GM19023 (cell line): ENCODE data around the gene UROC1.

Experiments
- ATAC-seq: cut with Tn5 transposase; IDR thresholded peaks from one replicate; pipeline ENCODE4 v1.9.1; 2021; ENCODE audit warnings: mild to moderate bottlenecking, moderate library complexity; ENCODE audit not compliant: unreplicated experiment

UROC1 gene

GRCh38 chr3:126517986-126518778 lies 609 bp upstream of the UROC1 start:
- ATAC-seq = no peak

GRCh38 chr3:126516936-126517290 lies 660 bp downstream of the UROC1 start:
- no peak for ATAC-seq

GRCh38 chr3:126516152-126516935 lies 1.2 kb downstream of the UROC1 start:
- no peak for ATAC-seq

GRCh38 chr3:126515066-126515706 lies 2.4 kb downstream of the UROC1 start:
- ATAC-seq = no peak

- ATAC-seq = no peak
These were observed 3.4 kb downstream of the UROC1 start for GRCh38 chr3:126514161-126514560.

- no peak for ATAC-seq
These were observed 4.5 kb downstream of the UROC1 start for GRCh38 chr3:126512916-126513650.

GRCh38 chr3:126512026-126512425 lies 5.5 kb downstream of the UROC1 start:
- no peak for ATAC-seq

GRCh38 chr3:126511291-126511690 lies 6.3 kb downstream of the UROC1 start:
- ATAC-seq = no peak

GRCh38 chr3:126510308-126510910 lies 7.2 kb downstream of the UROC1 start:
- ATAC-seq = no peak

GRCh38 chr3:126509597-126510307 lies 7.8 kb downstream of the UROC1 start:
- no peak for ATAC-seq

- no peak for ATAC-seq
These were observed 9.0 kb downstream of the UROC1 start for GRCh38 chr3:126508564-126508964.

GRCh38 chr3:126507886-126508285 lies 9.7 kb downstream of the UROC1 start:
- ATAC-seq = no peak

GRCh38 chr3:126503701-126504100 lies 13.9 kb downstream of the UROC1 start:
- no peak for ATAC-seq

GRCh38 chr3:126502656-126503055 lies 14.9 kb downstream of the UROC1 start:
- no peak for ATAC-seq

- ATAC-seq = no peak
These were observed 15.8 kb downstream of the UROC1 start for GRCh38 chr3:126501736-126502135.

GRCh38 chr3:126501054-126501453 lies 16.5 kb downstream of the UROC1 start:
- no peak for ATAC-seq

- ATAC-seq = no peak
These were observed 17.6 kb downstream of the UROC1 start for GRCh38 chr3:126500016-126500415.

GRCh38 chr3:126499401-126499800 lies 18.2 kb downstream of the UROC1 start:
- no peak for ATAC-seq

GRCh38 chr3:126498929-126499328 lies 18.6 kb downstream of the UROC1 start:
- no peak for ATAC-seq

- ATAC-seq = no peak
These were observed 19.1 kb downstream of the UROC1 start for GRCh38 chr3:126498461-126498860.
